ENCODE results near the gene CFAP43. TPM values are rescaled to one million over a fixed set of nuclear protein-coding genes. Genes with fewer than 3 reads are reported as not detected.
A peak's percentile ranks its signal among the peaks of the same experiment; 100 is the strongest.

The CFAP43 gene
- total and polyA plus RNA-seq, 2 of the 8 experiments (the other 6 are each of a cell fraction or from before 2014, with no cell fraction given) = 0.11 to 0.27 TPM

GRCh38 chr10:104252368-104252767 is 20.2 kb upstream of the CFAP43 start:
- no peak overlapping the region for H2BK120ac ChIP-seq (replicated peaks; ENCODE audit: low read depth, low read length)
- peak overlapping the region in 1 of 2 experiments; percentile 93; a peak in 1 of 4 replicates for H3K4me2 ChIP-seq (ENCODE audit: insufficient read depth in 1 of 2, low read depth in 2 of 2, low read length in 2 of 2)
- H4K20me1 ChIP-seq (replicated peaks in 1 of 2; ENCODE audit: control insufficient read depth in 1 of 2, insufficient read depth in 2 of 2, low read length in 2 of 2) = peaks cover 0 to 2% of the 10 kb centered on the region in 2 experiments
- no peak overlapping the region for H3K18ac ChIP-seq (ENCODE audit: extremely low read depth, low read length)
- H3K27ac ChIP-seq (ENCODE audit: low read depth, low read length) = no peak overlapping the region
- ChIA-PET CTCF (ENCODE audit: partially characterized antibody) (interaction anchor here (4.4 kb wide), 1 partner anchor 21 kb away, joined by 21 read pairs; no protein-coding TSS in a partner anchor), POLR2A (ENCODE audit: partially characterized antibody) (interaction anchor here (1.2 to 1.8 kb wide), 2 partner anchors 10 to 101 kb away, joined by 3 to 4 read pairs; partner anchors contain the start of gene CFAP58)
- H3K14ac ChIP-seq (ENCODE audit: insufficient read length) = no peak overlapping the region
- H2AFZ ChIP-seq (ENCODE audit: low read length) = no peak overlapping the region
- no peak overlapping the region for H3K4me3 ChIP-seq (ENCODE audit: extremely low read depth in 1 of 4, insufficient read depth in 2 of 4, low read depth in 3 of 4, low read length in 4 of 4)
- H3K27me3 ChIP-seq (replicated peaks in 1 of 4; ENCODE audit: control insufficient read depth in 3 of 4, extremely low read depth in 1 of 4, insufficient read depth in 3 of 4, low read length in 3 of 4) = peaks cover 0 to 9% (median 5%) of the 10 kb centered on the region in 4 experiments; a peak in 5 of 7 replicates
- no peak overlapping the region for H2AK5ac ChIP-seq (ENCODE audit: low read depth, low read length)
- no peak overlapping the region for H3K56ac ChIP-seq (replicated peaks; ENCODE audit: insufficient read length, low read depth, low read length)
- H3K9me3 ChIP-seq (ENCODE audit: insufficient read depth in 2 of 2, low read depth in 1 of 2, low read length in 1 of 2) = no peaks in the 10 kb centered on the region
- peaks cover 5 to 22% (median 18%) of the 10 kb centered on the region in 4 experiments for H3K4me1 ChIP-seq (replicated peaks in 1 of 4; ENCODE audit: control insufficient read depth in 3 of 4, insufficient read depth in 4 of 4, low read length in 3 of 4)
- no peak for DNase-seq (ENCODE audit: low read depth in 1 of 2, low spot score in 2 of 2)
- H2BK5ac ChIP-seq (ENCODE audit: low read depth, low read length) = no peak overlapping the region
- H4K8ac ChIP-seq (ENCODE audit: extremely low read depth, insufficient read depth, low read length) = no peak overlapping the region
- H4K5ac ChIP-seq (ENCODE audit: insufficient read length, low read depth, low read length) = no peak overlapping the region
- no peaks in the 10 kb centered on the region for H3K79me1 ChIP-seq (ENCODE audit: low read depth, low read length)
- H3K4ac ChIP-seq (replicated peaks; ENCODE audit: insufficient read length, low read depth, low read length) = no peak overlapping the region
- no peak overlapping the region for H3K23ac ChIP-seq (ENCODE audit: insufficient read length)
- H3K9ac ChIP-seq (replicated peaks in 1 of 4; ENCODE audit: extremely low read depth in 1 of 4, low read depth in 3 of 4, low read length in 3 of 4) = no peak overlapping the region
- H2BK12ac ChIP-seq (ENCODE audit: low read depth, low read length) = no peak overlapping the region
- H3K79me2 ChIP-seq (ENCODE audit: control insufficient read depth in 1 of 2, insufficient read depth in 2 of 2, low read length in 2 of 2) = no peaks in the 10 kb centered on the region
- H3K23me2 ChIP-seq (ENCODE audit: low read depth, low read length) = peaks cover 9% of the 10 kb centered on the region
- no peak for TF ChIP-seq SP4 (IDR thresholded peaks at IDR 0.05; ENCODE audit: low read length)
- H2BK20ac ChIP-seq (ENCODE audit: low read length) = no peak overlapping the region
- no peaks in the 10 kb centered on the region for H3K36me3 ChIP-seq (ENCODE audit: control insufficient read depth in 2 of 4, insufficient read depth in 4 of 4, low read length in 3 of 4)
- H4K91ac ChIP-seq (replicated peaks; ENCODE audit: insufficient read length, low read length) = no peak overlapping the region
- H2BK15ac ChIP-seq (ENCODE audit: low read length) = no peak overlapping the region
- no peak for FAIRE-seq

Measured in H1 (cell line).